Measurements from ENCODE around the gene POM121L12. TPM values are rescaled to one million over a fixed set of nuclear protein-coding genes. Genes with fewer than 3 reads are reported as not detected.

POM121L12 gene
- not detected for total RNA-seq

DNA sequence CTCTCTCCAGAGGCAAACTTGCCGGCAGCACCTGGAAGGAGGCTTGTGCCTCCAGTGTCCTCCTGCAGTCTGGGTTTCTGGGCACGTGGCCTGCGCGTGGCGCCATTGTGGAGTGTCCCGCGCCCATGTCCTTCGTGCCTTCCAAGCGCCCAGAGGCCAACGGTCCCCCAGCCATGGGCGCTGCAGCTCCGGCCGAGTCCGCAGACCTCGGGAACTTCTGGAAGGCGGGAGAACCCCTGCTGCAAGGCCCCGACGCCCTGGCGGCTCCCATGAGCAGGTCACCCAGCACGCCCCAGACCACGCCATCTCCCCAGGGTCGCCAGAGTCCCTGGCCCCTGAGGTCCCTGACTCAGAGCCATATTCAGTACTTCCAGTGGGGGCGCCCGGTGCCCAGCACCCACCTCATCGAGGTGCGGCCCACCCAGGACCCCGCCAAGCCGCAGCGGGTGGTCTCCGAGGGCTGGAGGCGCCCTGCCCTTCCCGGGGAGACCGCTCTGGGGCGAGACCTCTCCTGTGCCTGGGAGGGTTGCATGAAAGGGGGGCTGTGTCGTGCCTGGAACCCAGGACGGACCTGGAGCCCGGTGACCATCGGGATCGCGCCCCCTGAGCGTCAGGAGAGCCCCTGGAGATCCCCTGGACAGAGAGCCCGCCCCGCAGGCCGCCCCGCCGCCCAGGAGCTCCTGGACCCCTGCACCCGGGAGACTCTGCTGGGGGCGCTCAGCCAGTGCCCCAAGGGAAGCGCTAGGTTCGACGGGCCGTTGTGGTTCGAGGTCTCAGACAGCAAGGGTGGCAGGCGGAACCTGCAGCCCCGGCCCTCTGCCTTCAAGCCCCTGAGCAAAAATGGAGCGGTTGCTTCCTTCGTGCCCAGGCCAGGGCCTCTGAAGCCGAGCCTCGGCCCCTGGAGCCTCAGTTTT is at the start of gene POM121L12:
POM121L12 (plus strand) TSS at position 135 of the 914 bp plus-strand sequence; CDS start at position 174, 39 bp downstream.
- TF ChIP-seq EP300 (IDR thresholded peaks at IDR 0.05) (no peak), POLR2A (IDR thresholded peaks at IDR 0.05) (no peak), POLR2AphosphoS5 (IDR thresholded peaks at IDR 0.05) (no peak)
- TF ChIP-seq, protein P1, sequence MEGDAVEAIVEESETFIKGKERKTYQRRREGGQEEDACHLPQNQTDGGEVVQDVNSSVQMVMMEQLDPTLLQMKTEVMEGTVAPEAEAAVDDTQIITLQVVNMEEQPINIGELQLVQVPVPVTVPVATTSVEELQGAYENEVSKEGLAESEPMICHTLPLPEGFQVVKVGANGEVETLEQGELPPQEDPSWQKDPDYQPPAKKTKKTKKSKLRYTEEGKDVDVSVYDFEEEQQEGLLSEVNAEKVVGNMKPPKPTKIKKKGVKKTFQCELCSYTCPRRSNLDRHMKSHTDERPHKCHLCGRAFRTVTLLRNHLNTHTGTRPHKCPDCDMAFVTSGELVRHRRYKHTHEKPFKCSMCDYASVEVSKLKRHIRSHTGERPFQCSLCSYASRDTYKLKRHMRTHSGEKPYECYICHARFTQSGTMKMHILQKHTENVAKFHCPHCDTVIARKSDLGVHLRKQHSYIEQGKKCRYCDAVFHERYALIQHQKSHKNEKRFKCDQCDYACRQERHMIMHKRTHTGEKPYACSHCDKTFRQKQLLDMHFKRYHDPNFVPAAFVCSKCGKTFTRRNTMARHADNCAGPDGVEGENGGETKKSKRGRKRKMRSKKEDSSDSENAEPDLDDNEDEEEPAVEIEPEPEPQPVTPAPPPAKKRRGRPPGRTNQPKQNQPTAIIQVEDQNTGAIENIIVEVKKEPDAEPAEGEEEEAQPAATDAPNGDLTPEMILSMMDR (IDR thresholded peaks at IDR 0.05), result no peak
- ATAC-seq (ENCODE audit: low FRiP score in 2 of 2) (peak; percentile 29 to 67), DNase-seq (peak in 1 of 2 donors; percentile 76)
- Histone ChIP-seq H3K27ac (no peak within 1 kb of the TSS), H3K4me1 (no peaks in the 10 kb centered on the region), H3K4me3 (no peak within 1 kb of the TSS), H3K9me3 (peaks cover 0 to 14% (median 6%) of the 10 kb centered on the region in 4 donors), H3K36me3 (no peaks in the 10 kb centered on the region), H3K27me3 (no peaks in the 10 kb centered on the region)
- WGBS, 2 donors, result 80 to 93% methylated on average over 3 to 35 of the region's 59 CpGs

DNA sequence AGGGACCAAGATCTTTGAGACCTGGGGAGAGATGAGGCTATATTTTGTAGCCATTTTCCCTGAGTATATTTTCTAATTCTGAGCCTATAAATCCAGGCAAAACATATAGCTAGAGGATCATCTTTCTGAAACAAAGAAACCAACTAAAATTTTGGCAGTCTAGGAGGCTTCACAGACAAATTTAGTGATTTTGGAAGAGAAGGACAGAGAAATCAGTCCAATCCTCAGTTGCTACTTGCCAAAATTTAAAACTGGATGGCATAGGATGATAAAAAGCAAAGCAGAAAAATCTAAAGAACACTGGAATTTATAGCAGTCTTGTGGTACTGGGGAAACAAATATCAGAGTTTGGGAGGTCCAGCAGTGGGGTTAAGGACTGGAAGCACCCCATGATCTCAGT is 43.4 kb upstream of the POM121L12 start:
- H3K27me3 ChIP-seq, result no peaks in the 10 kb centered on the region
- H3K4me1 ChIP-seq, result no peaks in the 10 kb centered on the region
- H3K4me3 ChIP-seq, result no peak overlapping the region
- ATAC-seq (ENCODE audit: low FRiP score in 2 of 2) (no peak), DNase-seq (no peak)
- no peak for TF ChIP-seq EP300 (IDR thresholded peaks at IDR 0.05)
- no peak for TF ChIP-seq POLR2AphosphoS5 (IDR thresholded peaks at IDR 0.05)
- no peak overlapping the region for H3K27ac ChIP-seq
- H3K36me3 ChIP-seq, result no peaks in the 10 kb centered on the region
- H3K9me3 ChIP-seq, result no peaks in the 10 kb centered on the region

DNA sequence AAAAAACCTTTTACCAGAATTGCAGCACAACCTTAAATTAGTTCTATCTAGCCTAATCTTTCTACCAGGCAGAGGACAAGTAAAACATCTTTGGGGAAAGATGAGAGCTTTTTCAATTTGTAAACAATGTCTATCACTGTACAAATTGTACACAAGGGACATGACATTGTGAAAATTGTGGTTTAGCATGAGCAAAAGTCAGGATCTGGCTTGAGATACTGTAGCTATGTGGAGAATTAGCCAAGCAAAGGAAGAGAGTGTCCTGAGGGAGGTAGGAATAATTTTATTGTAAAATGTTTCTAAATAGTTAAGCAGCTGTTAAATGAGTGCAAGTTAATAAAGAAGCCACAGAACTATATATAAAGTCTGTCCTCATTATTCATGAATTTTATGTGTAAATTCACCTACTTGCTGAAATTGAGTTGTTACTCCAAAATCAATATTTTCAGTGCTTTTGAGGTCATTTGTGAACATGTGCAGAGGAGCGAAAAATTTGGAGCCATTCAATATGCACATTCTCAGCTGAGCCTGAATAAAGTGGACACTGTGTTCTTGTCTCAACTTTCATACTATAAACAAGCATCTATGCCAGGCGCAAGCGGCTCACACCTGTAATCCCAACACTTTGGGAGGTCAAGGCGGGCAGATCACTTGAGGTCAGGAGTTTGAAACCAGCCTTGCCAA is 42.8 kb upstream of the POM121L12 start:
- DNase-seq (no peak), ATAC-seq (ENCODE audit: low FRiP score in 2 of 2) (no peak)
- no peaks in the 10 kb centered on the region for H3K9me3 ChIP-seq
- H3K4me3 ChIP-seq, result no peak overlapping the region
- 88 to 95% methylated on average over 4 of the region's 4 CpGs for WGBS, 2 donors
- no peaks in the 10 kb centered on the region for H3K36me3 ChIP-seq
- no peak overlapping the region for H3K27ac ChIP-seq
- TF ChIP-seq, protein P1 (IDR thresholded peaks at IDR 0.05), result no peak
- TF ChIP-seq POLR2AphosphoS5 (IDR thresholded peaks at IDR 0.05) (no peak), POLR2A (IDR thresholded peaks at IDR 0.05) (no peak), EP300 (IDR thresholded peaks at IDR 0.05) (no peak)
- no peaks in the 10 kb centered on the region for H3K4me1 ChIP-seq
- no peaks in the 10 kb centered on the region for H3K27me3 ChIP-seq

DNA sequence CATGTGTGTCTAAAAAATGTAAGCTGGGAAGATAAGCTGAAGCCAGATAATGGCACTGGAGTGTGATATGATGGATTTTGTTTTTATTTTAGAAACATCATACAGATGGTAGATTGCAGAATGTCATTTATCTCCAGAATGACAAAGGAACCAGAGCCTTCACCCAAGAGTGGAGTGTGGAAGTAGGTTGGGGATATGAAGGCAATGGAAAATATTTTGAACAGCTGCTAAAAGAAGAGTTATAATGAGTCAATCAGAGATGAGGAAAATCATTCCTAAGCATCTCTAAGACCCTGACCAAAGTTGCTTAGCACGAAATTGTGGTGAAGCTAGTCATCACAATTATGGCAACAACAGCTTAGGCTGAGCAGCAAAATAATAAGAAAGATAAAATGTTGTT is 39.8 kb upstream of the POM121L12 start:
- ATAC-seq (ENCODE audit: low FRiP score in 2 of 2), result no peak
- DNase-seq, result no peak
- H3K36me3 ChIP-seq, result no peaks in the 10 kb centered on the region
- TF ChIP-seq POLR2AphosphoS5 (IDR thresholded peaks at IDR 0.05) (no peak), POLR2A (IDR thresholded peaks at IDR 0.05) (no peak), EP300 (IDR thresholded peaks at IDR 0.05) (no peak)
- TF ChIP-seq, protein P1 (IDR thresholded peaks at IDR 0.05), result no peak
- WGBS, 2 donors, result 42 to 50% methylated on average over 1 of the region's 1 CpG
- no peak overlapping the region for H3K27ac ChIP-seq
- no peaks in the 10 kb centered on the region for H3K4me1 ChIP-seq
- no peaks in the 10 kb centered on the region for H3K27me3 ChIP-seq
- no peak overlapping the region for H3K4me3 ChIP-seq
- H3K9me3 ChIP-seq, result no peaks in the 10 kb centered on the region

DNA sequence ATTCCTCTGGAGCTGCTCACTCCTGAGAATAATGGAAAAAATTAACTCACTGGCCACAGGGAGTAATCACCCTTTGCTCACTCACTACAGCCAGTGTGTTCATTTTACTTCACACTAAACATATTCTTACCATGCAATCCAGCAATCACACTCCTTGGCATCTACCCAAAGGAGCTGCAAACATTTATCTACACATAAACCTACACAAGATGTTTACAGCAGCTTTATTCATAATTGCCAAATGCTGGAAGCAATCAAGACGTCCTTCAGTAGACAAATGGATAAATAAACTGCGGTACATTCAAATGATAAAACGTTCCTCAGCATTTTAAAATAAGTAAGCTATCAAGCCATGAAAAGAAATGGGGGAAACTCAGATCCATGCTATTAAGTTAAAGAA is 34.2 kb upstream of the POM121L12 start:
- TF ChIP-seq, protein P1 (IDR thresholded peaks at IDR 0.05), result no peak
- TF ChIP-seq POLR2AphosphoS5 (IDR thresholded peaks at IDR 0.05) (no peak), POLR2A (IDR thresholded peaks at IDR 0.05) (no peak), EP300 (IDR thresholded peaks at IDR 0.05) (no peak)
- Histone ChIP-seq H3K4me1 (no peaks in the 10 kb centered on the region), H3K27me3 (no peaks in the 10 kb centered on the region), H3K9me3 (peaks cover 0 to 13% (median 0%) of the 10 kb centered on the region in 4 donors), H3K4me3 (no peak overlapping the region), H3K27ac (no peak overlapping the region), H3K36me3 (no peaks in the 10 kb centered on the region)
- ATAC-seq (ENCODE audit: low FRiP score in 2 of 2) (no peak), DNase-seq (no peak)
- 59 to 62% methylated on average over 3 of the region's 3 CpGs for WGBS, 2 donors
